HepG2 (cell line): ENCODE measurements around the gene BRCA1. TPM values are rescaled to one million over a fixed set of nuclear protein-coding genes. Genes with fewer than 3 reads are reported as not detected.
A peak's percentile ranks its signal among the peaks of the same experiment; 100 is the strongest.

Source experiments
- AGO2 ChIP-seq: fragments of 200-400 bp; formaldehyde crosslinking; optimal IDR thresholded peaks from 2 replicates; pipeline ENCODE3; 2017; ENCODE audit warnings: mild to moderate bottlenecking, low read depth, low read length, moderate library complexity
- FOXP1 ChIP-seq, 2 experiments: fragments of 450-650 bp in 1 of 2; IDR thresholded peaks; 2 replicates each; pipeline ENCODE4 v1.6.1; 2017 to 2018; ENCODE audit warnings: antibody characterized with exemption in 1 of 2
- HES4 ChIP-seq: sonication (generic); formaldehyde crosslinking; IDR thresholded peaks from 2 replicates; pipeline ENCODE4 v1.9.0; 2021; ENCODE audit warnings: mild to moderate bottlenecking, missing genetic modification reagents, borderline replicate concordance
- JDP2 ChIP-seq: sonication (generic); formaldehyde crosslinking; IDR thresholded peaks from 2 replicates; pipeline ENCODE4 v1.8.1; 2022; ENCODE audit warnings: missing genetic modification reagents, borderline replicate concordance
- MAF1 ChIP-seq: sonication (generic); formaldehyde crosslinking; IDR thresholded peaks from 2 replicates; pipeline ENCODE4 v1.5.0; 2020; ENCODE audit warnings: missing genetic modification reagents, borderline replicate concordance
- MIER2 ChIP-seq: IDR thresholded peaks from 2 replicates; pipeline ENCODE4 v1.6.1; 2016; ENCODE audit warnings: missing biosample characterization, missing genetic modification reagents
- RFX5 ChIP-seq: IDR thresholded peaks from 2 replicates; pipeline ENCODE4 v1.6.1; 2011; ENCODE audit warnings: low read depth, low read length, improper control_type of control experiment
- ZNF841 ChIP-seq: sonication (generic); formaldehyde crosslinking; IDR thresholded peaks from 2 replicates; pipeline ENCODE4 v1.8.1; 2023; ENCODE audit warnings: missing genetic modification reagents, borderline replicate concordance
- polyA plus RNA-seq, 8 experiments: library from polyadenylated mRNA; depleted of rRNA in 3 of 8; stranded (reverse) in 7 of 8; unstranded in 1 of 8; fragments of >200 nt; fragmentation: Illumina TruSeq in 4 of 8; extraction: Trizol in 4 of 8; gene quantifications; 2 replicates each; pipeline versions ENCODE4 v1.2.1 to v1.2.3, GENCODE V29; 2011 to 2016; ENCODE audit warnings: low read depth in 4 of 8, missing spikeins in 1 of 8, mixed read lengths in 1 of 8; ENCODE audit not compliant: insufficient read depth in 1 of 8
- total RNA-seq, 5 experiments: library from RNA; depleted of rRNA; stranded (reverse); fragments of >200 nt; fragmentation: Illumina TruSeq; extraction: Trizol; gene quantifications; 2 replicates each; pipeline ENCODE4 v1.2.3, GENCODE V29; 2016; ENCODE audit warnings: low read depth in 1 of 5
- TF ChIP-seq, protein P1 (sequence below): IDR thresholded peaks from 2 replicates; pipeline ENCODE4 v1.6.1; 2016; ENCODE audit warnings: low read depth, missing genetic modification reagents, missing compliant biosample characterization
- TF ChIP-seq, protein P2 (sequence below): sonication (generic); formaldehyde crosslinking; IDR thresholded peaks from one replicate; pipeline ENCODE4 v1.5.1; 2020; ENCODE audit warnings: mild to moderate bottlenecking, missing genetic modification reagents; ENCODE audit errors: not compliant biosample characterization
- TF ChIP-seq, protein P3 (sequence below): sonication (generic); formaldehyde crosslinking; IDR thresholded peaks from 2 replicates; pipeline ENCODE4 v1.5.0; 2020; ENCODE audit warnings: missing genetic modification reagents
- TF ChIP-seq, protein P4 (sequence below): sonication (generic); formaldehyde crosslinking; IDR thresholded peaks from 2 replicates; pipeline ENCODE4 v1.4.0; 2020; ENCODE audit warnings: mild to moderate bottlenecking, low read depth, missing genetic modification reagents

BRCA1 gene
- total and polyA plus RNA-seq, 2 of the 13 experiments (the other 11 are each of a cell fraction or from before 2014, with no cell fraction given), result 13.3 to 37.5 TPM

DNA sequence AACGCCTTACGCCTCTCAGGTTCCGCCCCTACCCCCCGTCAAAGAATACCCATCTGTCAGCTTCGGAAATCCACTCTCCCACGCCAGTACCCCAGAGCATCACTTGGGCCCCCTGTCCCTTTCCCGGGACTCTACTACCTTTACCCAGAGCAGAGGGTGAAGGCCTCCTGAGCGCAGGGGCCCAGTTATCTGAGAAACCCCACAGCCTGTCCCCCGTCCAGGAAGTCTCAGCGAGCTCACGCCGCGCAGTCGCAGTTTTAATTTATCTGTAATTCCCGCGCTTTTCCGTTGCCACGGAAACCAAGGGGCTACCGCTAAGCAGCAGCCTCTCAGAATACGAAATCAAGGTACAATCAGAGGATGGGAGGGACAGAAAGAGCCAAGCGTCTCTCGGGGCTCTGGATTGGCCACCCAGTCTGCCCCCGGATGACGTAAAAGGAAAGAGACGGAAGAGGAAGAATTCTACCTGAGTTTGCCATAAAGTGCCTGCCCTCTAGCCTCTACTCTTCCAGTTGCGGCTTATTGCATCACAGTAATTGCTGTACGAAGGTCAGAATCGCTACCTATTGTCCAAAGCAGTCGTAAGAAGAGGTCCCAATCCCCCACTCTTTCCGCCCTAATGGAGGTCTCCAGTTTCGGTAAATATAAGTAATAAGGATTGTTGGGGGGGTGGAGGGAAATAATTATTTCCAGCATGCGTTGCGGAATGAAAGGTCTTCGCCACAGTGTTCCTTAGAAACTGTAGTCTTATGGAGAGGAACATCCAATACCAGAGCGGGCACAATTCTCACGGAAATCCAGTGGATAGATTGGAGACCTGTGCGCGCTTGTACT is at the start of gene BRCA1 (continued):
- TF ChIP-seq, protein P1, sequence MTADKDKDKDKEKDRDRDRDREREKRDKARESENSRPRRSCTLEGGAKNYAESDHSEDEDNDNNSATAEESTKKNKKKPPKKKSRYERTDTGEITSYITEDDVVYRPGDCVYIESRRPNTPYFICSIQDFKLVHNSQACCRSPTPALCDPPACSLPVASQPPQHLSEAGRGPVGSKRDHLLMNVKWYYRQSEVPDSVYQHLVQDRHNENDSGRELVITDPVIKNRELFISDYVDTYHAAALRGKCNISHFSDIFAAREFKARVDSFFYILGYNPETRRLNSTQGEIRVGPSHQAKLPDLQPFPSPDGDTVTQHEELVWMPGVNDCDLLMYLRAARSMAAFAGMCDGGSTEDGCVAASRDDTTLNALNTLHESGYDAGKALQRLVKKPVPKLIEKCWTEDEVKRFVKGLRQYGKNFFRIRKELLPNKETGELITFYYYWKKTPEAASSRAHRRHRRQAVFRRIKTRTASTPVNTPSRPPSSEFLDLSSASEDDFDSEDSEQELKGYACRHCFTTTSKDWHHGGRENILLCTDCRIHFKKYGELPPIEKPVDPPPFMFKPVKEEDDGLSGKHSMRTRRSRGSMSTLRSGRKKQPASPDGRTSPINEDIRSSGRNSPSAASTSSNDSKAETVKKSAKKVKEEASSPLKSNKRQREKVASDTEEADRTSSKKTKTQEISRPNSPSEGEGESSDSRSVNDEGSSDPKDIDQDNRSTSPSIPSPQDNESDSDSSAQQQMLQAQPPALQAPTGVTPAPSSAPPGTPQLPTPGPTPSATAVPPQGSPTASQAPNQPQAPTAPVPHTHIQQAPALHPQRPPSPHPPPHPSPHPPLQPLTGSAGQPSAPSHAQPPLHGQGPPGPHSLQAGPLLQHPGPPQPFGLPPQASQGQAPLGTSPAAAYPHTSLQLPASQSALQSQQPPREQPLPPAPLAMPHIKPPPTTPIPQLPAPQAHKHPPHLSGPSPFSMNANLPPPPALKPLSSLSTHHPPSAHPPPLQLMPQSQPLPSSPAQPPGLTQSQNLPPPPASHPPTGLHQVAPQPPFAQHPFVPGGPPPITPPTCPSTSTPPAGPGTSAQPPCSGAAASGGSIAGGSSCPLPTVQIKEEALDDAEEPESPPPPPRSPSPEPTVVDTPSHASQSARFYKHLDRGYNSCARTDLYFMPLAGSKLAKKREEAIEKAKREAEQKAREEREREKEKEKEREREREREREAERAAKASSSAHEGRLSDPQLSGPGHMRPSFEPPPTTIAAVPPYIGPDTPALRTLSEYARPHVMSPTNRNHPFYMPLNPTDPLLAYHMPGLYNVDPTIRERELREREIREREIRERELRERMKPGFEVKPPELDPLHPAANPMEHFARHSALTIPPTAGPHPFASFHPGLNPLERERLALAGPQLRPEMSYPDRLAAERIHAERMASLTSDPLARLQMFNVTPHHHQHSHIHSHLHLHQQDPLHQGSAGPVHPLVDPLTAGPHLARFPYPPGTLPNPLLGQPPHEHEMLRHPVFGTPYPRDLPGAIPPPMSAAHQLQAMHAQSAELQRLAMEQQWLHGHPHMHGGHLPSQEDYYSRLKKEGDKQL (CRISPR knock-in tag), result peak; percentile 26; the same call in 1 of the 2 replicates
- no peak for TF ChIP-seq JDP2 (CRISPR knock-in tag)
- TF ChIP-seq HES4 (CRISPR knock-in tag), result no peak
- no peak for TF ChIP-seq ZNF841 (CRISPR knock-in tag)
- TF ChIP-seq, protein P2, sequence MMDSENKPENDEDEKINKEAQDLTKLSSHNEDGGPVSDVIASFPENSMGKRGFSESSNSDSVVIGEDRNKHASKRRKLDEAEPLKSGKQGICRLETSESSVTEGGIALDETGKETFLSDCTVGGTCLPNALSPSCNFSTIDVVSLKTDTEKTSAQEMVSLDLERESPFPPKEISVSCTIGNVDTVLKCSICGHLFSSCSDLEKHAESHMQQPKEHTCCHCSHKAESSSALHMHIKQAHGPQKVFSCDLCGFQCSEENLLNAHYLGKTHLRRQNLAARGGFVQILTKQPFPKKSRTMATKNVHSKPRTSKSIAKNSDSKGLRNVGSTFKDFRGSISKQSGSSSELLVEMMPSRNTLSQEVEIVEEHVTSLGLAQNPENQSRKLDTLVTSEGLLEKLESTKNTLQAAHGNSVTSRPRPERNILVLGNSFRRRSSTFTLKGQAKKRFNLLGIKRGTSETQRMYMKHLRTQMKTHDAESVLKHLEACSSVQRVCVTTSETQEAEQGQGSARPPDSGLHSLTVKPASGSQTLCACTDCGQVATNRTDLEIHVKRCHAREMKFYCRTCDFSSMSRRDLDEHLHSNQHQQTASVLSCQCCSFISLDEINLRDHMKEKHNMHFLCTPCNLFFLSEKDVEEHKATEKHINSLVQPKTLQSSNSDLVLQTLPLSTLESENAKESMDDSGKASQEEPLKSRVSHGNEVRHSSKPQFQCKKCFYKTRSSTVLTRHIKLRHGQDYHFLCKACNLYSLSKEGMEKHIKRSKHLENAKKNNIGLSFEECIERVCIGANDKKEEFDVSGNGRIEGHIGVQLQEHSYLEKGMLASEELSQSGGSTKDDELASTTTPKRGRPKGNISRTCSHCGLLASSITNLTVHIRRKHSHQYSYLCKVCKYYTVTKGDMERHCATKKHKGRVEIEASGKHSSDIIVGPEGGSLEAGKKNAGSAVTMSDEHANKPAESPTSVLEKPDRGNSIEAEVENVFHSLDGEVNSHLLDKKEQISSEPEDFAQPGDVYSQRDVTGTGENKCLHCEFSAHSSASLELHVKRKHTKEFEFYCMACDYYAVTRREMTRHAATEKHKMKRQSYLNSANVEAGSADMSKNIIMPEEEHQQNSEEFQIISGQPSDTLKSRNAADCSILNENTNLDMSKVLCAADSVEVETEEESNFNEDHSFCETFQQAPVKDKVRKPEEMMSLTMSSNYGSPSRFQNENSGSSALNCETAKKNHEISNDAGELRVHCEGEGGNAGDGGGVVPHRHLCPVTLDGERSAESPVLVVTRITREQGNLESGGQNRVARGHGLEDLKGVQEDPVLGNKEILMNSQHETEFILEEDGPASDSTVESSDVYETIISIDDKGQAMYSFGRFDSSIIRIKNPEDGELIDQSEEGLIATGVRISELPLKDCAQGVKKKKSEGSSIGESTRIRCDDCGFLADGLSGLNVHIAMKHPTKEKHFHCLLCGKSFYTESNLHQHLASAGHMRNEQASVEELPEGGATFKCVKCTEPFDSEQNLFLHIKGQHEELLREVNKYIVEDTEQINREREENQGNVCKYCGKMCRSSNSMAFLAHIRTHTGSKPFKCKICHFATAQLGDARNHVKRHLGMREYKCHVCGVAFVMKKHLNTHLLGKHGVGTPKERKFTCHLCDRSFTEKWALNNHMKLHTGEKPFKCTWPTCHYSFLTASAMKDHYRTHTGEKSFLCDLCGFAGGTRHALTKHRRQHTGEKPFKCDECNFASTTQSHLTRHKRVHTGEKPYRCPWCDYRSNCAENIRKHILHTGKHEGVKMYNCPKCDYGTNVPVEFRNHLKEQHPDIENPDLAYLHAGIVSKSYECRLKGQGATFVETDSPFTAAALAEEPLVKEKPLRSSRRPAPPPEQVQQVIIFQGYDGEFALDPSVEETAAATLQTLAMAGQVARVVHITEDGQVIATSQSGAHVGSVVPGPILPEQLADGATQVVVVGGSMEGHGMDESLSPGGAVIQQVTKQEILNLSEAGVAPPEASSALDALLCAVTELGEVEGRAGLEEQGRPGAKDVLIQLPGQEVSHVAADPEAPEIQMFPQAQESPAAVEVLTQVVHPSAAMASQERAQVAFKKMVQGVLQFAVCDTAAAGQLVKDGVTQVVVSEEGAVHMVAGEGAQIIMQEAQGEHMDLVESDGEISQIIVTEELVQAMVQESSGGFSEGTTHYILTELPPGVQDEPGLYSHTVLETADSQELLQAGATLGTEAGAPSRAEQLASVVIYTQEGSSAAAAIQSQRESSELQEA, result no peak
- TF ChIP-seq, protein P3, sequence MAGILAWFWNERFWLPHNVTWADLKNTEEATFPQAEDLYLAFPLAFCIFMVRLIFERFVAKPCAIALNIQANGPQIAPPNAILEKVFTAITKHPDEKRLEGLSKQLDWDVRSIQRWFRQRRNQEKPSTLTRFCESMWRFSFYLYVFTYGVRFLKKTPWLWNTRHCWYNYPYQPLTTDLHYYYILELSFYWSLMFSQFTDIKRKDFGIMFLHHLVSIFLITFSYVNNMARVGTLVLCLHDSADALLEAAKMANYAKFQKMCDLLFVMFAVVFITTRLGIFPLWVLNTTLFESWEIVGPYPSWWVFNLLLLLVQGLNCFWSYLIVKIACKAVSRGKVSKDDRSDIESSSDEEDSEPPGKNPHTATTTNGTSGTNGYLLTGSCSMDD (CRISPR knock-in tag), result no peak
- peak; percentile 28; the same call in 1 of the 2 replicates for TF ChIP-seq FOXP1 (IDR thresholded peaks at IDR 0.05)
- peak; percentile 41; the same call in 1 of the 2 replicates for TF ChIP-seq FOXP1 (CRISPR knock-in tag; IDR thresholded peaks at IDR 0.05)
- peak; percentile 86 for TF ChIP-seq RFX5
- TF ChIP-seq, protein P4, sequence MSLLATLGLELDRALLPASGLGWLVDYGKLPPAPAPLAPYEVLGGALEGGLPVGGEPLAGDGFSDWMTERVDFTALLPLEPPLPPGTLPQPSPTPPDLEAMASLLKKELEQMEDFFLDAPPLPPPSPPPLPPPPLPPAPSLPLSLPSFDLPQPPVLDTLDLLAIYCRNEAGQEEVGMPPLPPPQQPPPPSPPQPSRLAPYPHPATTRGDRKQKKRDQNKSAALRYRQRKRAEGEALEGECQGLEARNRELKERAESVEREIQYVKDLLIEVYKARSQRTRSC, result no peak
- no peak for TF ChIP-seq MAF1
- TF ChIP-seq MIER2 (CRISPR knock-in tag), result 0 out of 2 replicates have a peak, but pooled peaks have one; percentile 52
- no peak for TF ChIP-seq AGO2
